Kidney epithelial cell (primary cell): ENCODE results near the gene GLI1. TPM values are rescaled to one million over a fixed set of nuclear protein-coding genes. Genes with fewer than 3 reads are reported as not detected.
"Not testable (repeated sequence)": the region's sequence is repeated elsewhere in the genome, so short reads cannot be mapped to it uniquely, and the experiment has no call there.

Experiments used
- DNase-seq: peaks from one replicate; pipeline ENCODE4 v3.0.0-alpha.2; 2010; ENCODE audit warnings: low read depth
- H3K27me3 ChIP-seq: 2 replicates; pipeline ENCODE4 v1.6.0; 2011; ENCODE audit warnings: low read length; ENCODE audit not compliant: control insufficient read depth, insufficient read depth
- H3K36me3 ChIP-seq: 2 replicates; pipeline ENCODE4 v1.5.1; 2011; ENCODE audit warnings: low read length; ENCODE audit not compliant: control insufficient read depth, insufficient read depth
- H3K4me3 ChIP-seq: 2 replicates; pipeline ENCODE4 v1.5.1; 2011; ENCODE audit warnings: low read depth, mild to moderate bottlenecking, control low read depth, low read length
- CTCF ChIP-seq: IDR thresholded peaks from 2 replicates; pipeline ENCODE4 v1.5.1; 2011; ENCODE audit warnings: mild to moderate bottlenecking, moderate library complexity, low read length, control low read depth, inconsistent platforms; ENCODE audit not compliant: insufficient read depth, poor library complexity, severe bottlenecking
- total RNA-seq: library from RNA; depleted of rRNA; stranded (reverse); fragments of >200 nt; gene quantifications from 2 replicates; pipeline ENCODE4 v1.2.3, GENCODE V29; 2015

GLI1 gene
- total RNA-seq, 1 donor from 2014 or later = 1.6 TPM

- H3K4me3 ChIP-seq = peak within 1 kb of the TSS; percentile 70
These were observed 28.2 kb downstream of the GLI1 start, which contains the start of gene MARS1 for GRCh38 chr12:57487597-57488401. Gene MARS1, plus strand, starts transcription at chr12:57488068. Its CDS starts 23 bp downstream, at chr12:57488091.

GRCh38 chr12:57488402-57489156 lies 29.0 kb downstream of the GLI1 start:
- Histone ChIP-seq H3K27me3 (no peaks in the 10 kb centered on the region), H3K36me3 (peaks cover 4% of the 10 kb centered on the region), H3K4me3 (peak overlapping the region; percentile 70)
- DNase-seq = no peak
- TF ChIP-seq CTCF = no peak

More at GRCh38 chr12:57487597-57488401, 28.2 kb downstream of the GLI1 start, which contains the start of gene MARS1:
- peak; percentile 93 for DNase-seq
- Histone ChIP-seq H3K36me3 (peaks cover 3% of the 10 kb centered on the region), H3K27me3 (no peaks in the 10 kb centered on the region)
- no peak for TF ChIP-seq CTCF

- Histone ChIP-seq H3K27me3 (no peaks in the 10 kb centered on the region), H3K4me3 (peak overlapping the region; percentile 70), H3K36me3 (peaks cover 4% of the 10 kb centered on the region)
- no peak for TF ChIP-seq CTCF
- no peak for DNase-seq
These were observed 29.6 kb downstream of the GLI1 start for GRCh38 chr12:57489157-57489641.

GRCh38 chr12:57490126-57490525 lies 30.5 kb downstream of the GLI1 start:
- H3K27me3 ChIP-seq = no peaks in the 10 kb centered on the region
- no peak for DNase-seq
- H3K4me3 ChIP-seq = no peak overlapping the region
- TF ChIP-seq CTCF = no peak
- peaks cover 4% of the 10 kb centered on the region for H3K36me3 ChIP-seq

DNA sequence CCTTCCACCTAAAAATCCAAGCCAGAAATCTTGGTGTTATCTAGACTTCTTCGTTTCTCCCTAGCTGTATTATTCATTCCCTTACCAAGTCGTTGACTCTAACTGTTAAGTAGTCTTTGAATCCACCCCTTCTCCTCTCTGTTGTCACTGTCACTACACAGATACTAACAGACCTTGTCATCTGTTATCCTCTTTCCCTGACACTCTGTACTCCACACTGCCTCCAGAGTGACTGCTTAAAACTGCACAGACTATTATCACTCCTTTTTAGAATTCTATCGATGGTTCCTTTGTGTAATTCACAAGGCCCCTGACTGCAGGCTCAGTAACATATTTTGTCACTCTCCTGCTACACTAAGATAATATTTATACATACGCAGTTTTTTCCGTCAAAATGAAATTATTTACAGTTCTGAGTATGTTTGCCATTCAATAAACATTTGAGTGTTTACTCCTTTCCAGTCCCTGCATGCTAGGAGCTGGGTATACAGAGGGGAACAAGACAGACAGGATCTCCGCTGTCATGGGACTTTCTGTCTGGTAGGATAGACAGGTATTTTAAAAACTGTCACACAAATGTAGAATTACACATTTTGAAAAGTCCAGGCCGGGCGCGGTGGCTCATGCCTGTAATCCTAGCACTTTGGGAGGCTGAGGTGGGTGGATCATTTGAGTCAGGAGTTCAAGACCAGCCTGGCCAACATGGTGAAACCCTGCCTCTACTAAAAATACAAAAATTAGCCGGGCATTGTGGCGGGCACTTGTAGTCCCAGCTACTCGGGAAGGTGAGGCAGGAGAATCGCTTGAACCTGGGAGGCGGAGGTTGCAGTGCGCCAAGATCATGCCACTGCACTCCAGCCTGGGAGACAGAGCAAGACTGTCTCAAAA lies 32.1 kb downstream of the GLI1 start:
- no peak for DNase-seq
- H3K4me3 ChIP-seq = no peak overlapping the region
- H3K36me3 ChIP-seq = peaks cover 4% of the 10 kb centered on the region
- TF ChIP-seq CTCF = peak; percentile 15
- H3K27me3 ChIP-seq = no peaks in the 10 kb centered on the region

DNA sequence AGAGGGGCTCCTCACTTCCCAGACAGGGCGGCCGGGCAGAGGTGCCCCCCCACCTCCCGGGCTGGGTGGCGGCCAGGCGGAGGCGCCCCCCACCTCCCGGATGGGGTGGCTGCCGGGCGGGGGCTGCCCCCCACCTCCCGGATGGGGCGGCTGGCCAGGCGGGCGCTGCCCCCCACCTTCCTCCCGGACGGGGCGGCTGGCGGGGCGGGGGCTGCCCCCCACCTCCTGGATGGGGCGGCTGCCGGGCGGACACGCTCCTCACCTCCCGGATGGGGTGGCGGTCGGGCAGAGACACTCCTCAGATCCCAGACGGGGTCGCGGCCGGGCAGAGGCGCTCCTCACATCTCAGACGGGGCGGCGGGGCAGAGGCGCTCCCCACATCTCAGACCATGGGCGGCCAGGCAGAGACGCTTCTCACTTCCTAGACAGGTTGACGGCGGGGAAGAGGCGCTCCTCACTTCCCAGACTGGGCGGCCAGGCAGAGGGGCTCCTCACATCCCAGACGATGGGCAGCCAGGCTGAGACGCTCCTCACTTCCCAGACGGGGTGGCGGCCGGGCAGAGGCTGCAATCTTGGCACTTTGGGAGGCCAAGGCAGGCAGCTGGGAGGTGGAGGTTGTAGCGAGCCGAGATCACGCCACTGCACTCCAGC lies 35.6 kb downstream of the GLI1 start:
- DNase-seq, H3K4me3 ChIP-seq, H3K27me3 ChIP-seq, H3K36me3 ChIP-seq: not testable (repeated sequence)
